HepG2 (cell line): Measurements from ENCODE around the gene RRAD. TPM values are rescaled to one million over a fixed set of nuclear protein-coding genes. Genes with fewer than 3 reads are reported as not detected.

ENCODE experiments used
- MLLT10 ChIP-seq: sonication (generic); formaldehyde crosslinking; IDR thresholded peaks from 2 replicates; pipeline ENCODE4 v1.4.0; 2020; ENCODE audit warnings: missing genetic modification reagents
- MXD4 ChIP-seq: IDR thresholded peaks from 2 replicates; pipeline ENCODE4 v1.6.1; 2016; ENCODE audit warnings: mild to moderate bottlenecking, missing biosample characterization, missing genetic modification reagents
- ZNF337 ChIP-seq: sonication (generic); formaldehyde crosslinking; IDR thresholded peaks from 2 replicates; pipeline ENCODE4 v1.5.1; 2020; ENCODE audit warnings: missing genetic modification reagents, low read depth, mild to moderate bottlenecking, borderline replicate concordance
- ZNF567 ChIP-seq: sonication (generic); formaldehyde crosslinking; IDR thresholded peaks from 2 replicates; pipeline ENCODE4 v1.8.1; 2023; ENCODE audit warnings: mild to moderate bottlenecking, missing genetic modification reagents, borderline replicate concordance
- ZNF703 ChIP-seq: sonication (generic); formaldehyde crosslinking; IDR thresholded peaks from 2 replicates; pipeline ENCODE4 v1.5.1; 2020; ENCODE audit warnings: missing genetic modification reagents, mild to moderate bottlenecking, moderate library complexity, borderline replicate concordance
- ZNF883 ChIP-seq: sonication (generic); formaldehyde crosslinking; IDR thresholded peaks from 2 replicates; pipeline ENCODE4 v1.5.1; 2020; ENCODE audit warnings: mild to moderate bottlenecking, missing genetic modification reagents; ENCODE audit errors: not compliant biosample characterization
- polyA plus RNA-seq, 8 experiments: library from polyadenylated mRNA; depleted of rRNA in 3 of 8; stranded (reverse) in 7 of 8; unstranded in 1 of 8; fragments of >200 nt; fragmentation: Illumina TruSeq in 4 of 8; extraction: Trizol in 4 of 8; gene quantifications; 2 replicates each; pipeline versions ENCODE4 v1.2.1 to v1.2.3, GENCODE V29; 2011 to 2016; ENCODE audit warnings: low read depth in 4 of 8, missing spikeins in 1 of 8, mixed read lengths in 1 of 8; ENCODE audit not compliant: insufficient read depth in 1 of 8
- total RNA-seq, 5 experiments: library from RNA; depleted of rRNA; stranded (reverse); fragments of >200 nt; fragmentation: Illumina TruSeq; extraction: Trizol; gene quantifications; 2 replicates each; pipeline ENCODE4 v1.2.3, GENCODE V29; 2016; ENCODE audit warnings: low read depth in 1 of 5
- TF ChIP-seq, protein P1 (sequence below), 2 experiments: fragments of 450-650 bp in 1 of 2; sonication (generic) in 1 of 2; formaldehyde crosslinking in 1 of 2; IDR thresholded peaks; 2 replicates each; pipeline versions ENCODE4 v1.6.1 to v1.8.0; 2016 to 2022; ENCODE audit warnings: antibody characterized with exemption in 1 of 2, mild to moderate bottlenecking in 1 of 2, missing genetic modification reagents in 1 of 2
- TF ChIP-seq, protein P2 (sequence below): sonication (generic); formaldehyde crosslinking; IDR thresholded peaks from 2 replicates; pipeline ENCODE4 v1.4.0; 2020; ENCODE audit warnings: missing genetic modification reagents
- TF ChIP-seq, protein P3 (sequence below): IDR thresholded peaks from 2 replicates; pipeline ENCODE4 v1.4.0; 2020; ENCODE audit warnings: mild to moderate bottlenecking, missing genetic modification reagents
- TF ChIP-seq, protein P4 (sequence below): sonication (generic); formaldehyde crosslinking; IDR thresholded peaks from 2 replicates; pipeline ENCODE4 v1.4.0; 2020; ENCODE audit warnings: mild to moderate bottlenecking, low read depth, missing genetic modification reagents
- TF ChIP-seq, protein P5 (sequence below): sonication (generic); formaldehyde crosslinking; IDR thresholded peaks from 2 replicates; pipeline ENCODE4 v1.8.1; 2023; ENCODE audit warnings: missing genetic modification reagents, inconsistent platforms, borderline replicate concordance

RRAD gene
- total and polyA plus RNA-seq, 2 of the 13 experiments (the other 11 are each of a cell fraction or from before 2014, with no cell fraction given): 0.80 to 1.1 TPM

DNA sequence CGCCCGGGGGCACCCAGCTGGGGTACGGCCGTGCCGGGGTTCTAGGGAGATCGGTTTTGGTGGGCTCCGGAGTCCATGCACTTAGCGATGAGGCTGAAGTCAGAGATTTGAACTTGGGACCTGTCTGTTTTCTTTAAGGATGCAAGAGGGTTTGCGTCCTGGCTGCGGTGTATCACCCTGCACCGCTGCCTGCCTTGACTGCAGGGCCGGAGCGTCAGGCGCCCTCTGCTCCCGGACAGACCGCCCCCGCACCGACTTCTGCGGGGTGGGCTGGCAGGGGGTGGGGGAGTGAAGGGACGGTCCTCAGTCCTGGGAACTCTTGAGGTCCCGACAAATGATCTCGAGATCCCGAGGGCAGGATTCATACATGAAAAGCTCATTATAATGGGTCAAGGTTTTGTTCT lies 44.3 kb downstream of the RRAD start (continued):
- TF ChIP-seq, protein P1, sequence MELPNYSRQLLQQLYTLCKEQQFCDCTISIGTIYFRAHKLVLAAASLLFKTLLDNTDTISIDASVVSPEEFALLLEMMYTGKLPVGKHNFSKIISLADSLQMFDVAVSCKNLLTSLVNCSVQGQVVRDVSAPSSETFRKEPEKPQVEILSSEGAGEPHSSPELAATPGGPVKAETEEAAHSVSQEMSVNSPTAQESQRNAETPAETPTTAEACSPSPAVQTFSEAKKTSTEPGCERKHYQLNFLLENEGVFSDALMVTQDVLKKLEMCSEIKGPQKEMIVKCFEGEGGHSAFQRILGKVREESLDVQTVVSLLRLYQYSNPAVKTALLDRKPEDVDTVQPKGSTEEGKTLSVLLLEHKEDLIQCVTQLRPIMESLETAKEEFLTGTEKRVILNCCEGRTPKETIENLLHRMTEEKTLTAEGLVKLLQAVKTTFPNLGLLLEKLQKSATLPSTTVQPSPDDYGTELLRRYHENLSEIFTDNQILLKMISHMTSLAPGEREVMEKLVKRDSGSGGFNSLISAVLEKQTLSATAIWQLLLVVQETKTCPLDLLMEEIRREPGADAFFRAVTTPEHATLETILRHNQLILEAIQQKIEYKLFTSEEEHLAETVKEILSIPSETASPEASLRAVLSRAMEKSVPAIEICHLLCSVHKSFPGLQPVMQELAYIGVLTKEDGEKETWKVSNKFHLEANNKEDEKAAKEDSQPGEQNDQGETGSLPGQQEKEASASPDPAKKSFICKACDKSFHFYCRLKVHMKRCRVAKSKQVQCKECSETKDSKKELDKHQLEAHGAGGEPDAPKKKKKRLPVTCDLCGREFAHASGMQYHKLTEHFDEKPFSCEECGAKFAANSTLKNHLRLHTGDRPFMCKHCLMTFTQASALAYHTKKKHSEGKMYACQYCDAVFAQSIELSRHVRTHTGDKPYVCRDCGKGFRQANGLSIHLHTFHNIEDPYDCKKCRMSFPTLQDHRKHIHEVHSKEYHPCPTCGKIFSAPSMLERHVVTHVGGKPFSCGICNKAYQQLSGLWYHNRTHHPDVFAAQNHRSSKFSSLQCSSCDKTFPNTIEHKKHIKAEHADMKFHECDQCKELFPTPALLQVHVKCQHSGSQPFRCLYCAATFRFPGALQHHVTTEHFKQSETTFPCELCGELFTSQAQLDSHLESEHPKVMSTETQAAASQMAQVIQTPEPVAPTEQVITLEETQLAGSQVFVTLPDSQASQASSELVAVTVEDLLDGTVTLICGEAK (IDR thresholded peaks at IDR 0.05): no peak
- TF ChIP-seq, protein P1 (CRISPR knock-in tag; IDR thresholded peaks at IDR 0.05): peak; percentile 2; the same call in 1 of the 2 replicates
- TF ChIP-seq MXD4 (CRISPR knock-in tag): 0 out of 2 replicates have a peak, but pooled peaks have one; percentile 14
- 0 out of 2 replicates have a peak, but pooled peaks have one; percentile 4 for TF ChIP-seq ZNF703 (CRISPR knock-in tag)
- TF ChIP-seq ZNF337 (CRISPR knock-in tag): 0 out of 2 replicates have a peak, but pooled peaks have one; percentile 20
- TF ChIP-seq MLLT10 (CRISPR knock-in tag): peak; percentile 66; the same call in 1 of the 2 replicates
- TF ChIP-seq, protein P2, sequence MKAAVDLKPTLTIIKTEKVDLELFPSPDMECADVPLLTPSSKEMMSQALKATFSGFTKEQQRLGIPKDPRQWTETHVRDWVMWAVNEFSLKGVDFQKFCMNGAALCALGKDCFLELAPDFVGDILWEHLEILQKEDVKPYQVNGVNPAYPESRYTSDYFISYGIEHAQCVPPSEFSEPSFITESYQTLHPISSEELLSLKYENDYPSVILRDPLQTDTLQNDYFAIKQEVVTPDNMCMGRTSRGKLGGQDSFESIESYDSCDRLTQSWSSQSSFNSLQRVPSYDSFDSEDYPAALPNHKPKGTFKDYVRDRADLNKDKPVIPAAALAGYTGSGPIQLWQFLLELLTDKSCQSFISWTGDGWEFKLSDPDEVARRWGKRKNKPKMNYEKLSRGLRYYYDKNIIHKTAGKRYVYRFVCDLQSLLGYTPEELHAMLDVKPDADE (CRISPR knock-in tag): 0 out of 2 replicates have a peak, but pooled peaks have one; percentile 8
- TF ChIP-seq, protein P3, sequence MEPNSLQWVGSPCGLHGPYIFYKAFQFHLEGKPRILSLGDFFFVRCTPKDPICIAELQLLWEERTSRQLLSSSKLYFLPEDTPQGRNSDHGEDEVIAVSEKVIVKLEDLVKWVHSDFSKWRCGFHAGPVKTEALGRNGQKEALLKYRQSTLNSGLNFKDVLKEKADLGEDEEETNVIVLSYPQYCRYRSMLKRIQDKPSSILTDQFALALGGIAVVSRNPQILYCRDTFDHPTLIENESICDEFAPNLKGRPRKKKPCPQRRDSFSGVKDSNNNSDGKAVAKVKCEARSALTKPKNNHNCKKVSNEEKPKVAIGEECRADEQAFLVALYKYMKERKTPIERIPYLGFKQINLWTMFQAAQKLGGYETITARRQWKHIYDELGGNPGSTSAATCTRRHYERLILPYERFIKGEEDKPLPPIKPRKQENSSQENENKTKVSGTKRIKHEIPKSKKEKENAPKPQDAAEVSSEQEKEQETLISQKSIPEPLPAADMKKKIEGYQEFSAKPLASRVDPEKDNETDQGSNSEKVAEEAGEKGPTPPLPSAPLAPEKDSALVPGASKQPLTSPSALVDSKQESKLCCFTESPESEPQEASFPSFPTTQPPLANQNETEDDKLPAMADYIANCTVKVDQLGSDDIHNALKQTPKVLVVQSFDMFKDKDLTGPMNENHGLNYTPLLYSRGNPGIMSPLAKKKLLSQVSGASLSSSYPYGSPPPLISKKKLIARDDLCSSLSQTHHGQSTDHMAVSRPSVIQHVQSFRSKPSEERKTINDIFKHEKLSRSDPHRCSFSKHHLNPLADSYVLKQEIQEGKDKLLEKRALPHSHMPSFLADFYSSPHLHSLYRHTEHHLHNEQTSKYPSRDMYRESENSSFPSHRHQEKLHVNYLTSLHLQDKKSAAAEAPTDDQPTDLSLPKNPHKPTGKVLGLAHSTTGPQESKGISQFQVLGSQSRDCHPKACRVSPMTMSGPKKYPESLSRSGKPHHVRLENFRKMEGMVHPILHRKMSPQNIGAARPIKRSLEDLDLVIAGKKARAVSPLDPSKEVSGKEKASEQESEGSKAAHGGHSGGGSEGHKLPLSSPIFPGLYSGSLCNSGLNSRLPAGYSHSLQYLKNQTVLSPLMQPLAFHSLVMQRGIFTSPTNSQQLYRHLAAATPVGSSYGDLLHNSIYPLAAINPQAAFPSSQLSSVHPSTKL (CRISPR knock-in tag): no peak
- TF ChIP-seq ZNF567: no peak
- TF ChIP-seq, protein P4, sequence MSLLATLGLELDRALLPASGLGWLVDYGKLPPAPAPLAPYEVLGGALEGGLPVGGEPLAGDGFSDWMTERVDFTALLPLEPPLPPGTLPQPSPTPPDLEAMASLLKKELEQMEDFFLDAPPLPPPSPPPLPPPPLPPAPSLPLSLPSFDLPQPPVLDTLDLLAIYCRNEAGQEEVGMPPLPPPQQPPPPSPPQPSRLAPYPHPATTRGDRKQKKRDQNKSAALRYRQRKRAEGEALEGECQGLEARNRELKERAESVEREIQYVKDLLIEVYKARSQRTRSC (CRISPR knock-in tag): no peak
- TF ChIP-seq ZNF883: no peak
- TF ChIP-seq, protein P5, sequence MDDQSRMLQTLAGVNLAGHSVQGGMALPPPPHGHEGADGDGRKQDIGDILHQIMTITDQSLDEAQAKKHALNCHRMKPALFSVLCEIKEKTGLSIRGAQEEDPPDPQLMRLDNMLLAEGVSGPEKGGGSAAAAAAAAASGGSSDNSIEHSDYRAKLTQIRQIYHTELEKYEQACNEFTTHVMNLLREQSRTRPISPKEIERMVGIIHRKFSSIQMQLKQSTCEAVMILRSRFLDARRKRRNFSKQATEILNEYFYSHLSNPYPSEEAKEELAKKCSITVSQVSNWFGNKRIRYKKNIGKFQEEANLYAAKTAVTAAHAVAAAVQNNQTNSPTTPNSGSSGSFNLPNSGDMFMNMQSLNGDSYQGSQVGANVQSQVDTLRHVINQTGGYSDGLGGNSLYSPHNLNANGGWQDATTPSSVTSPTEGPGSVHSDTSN (CRISPR knock-in tag): no peak
